Amniotic epithelial cell (primary cell): ENCODE data around the gene DTNB.
"Not testable (repeated sequence)": the region's sequence is repeated elsewhere in the genome, so short reads cannot be mapped to it uniquely, and the experiment has no call there.

Source experiments
- DNase-seq: peaks from one replicate; pipeline ENCODE4 v3.0.0-alpha.2; 2010; ENCODE audit warnings: low read depth

Gene DTNB

GRCh38 chr2:25589676-25590205 lies 83.6 kb downstream of the DTNB start:
- no peak for DNase-seq

GRCh38 chr2:25588576-25588975 lies 84.8 kb downstream of the DTNB start:
- DNase-seq = no peak

- DNase-seq = peak; percentile 40
These were observed 86.0 kb downstream of the DTNB start for GRCh38 chr2:25587361-25587760.

GRCh38 chr2:25586726-25587144 lies 86.6 kb downstream of the DTNB start:
- peak; percentile 53 for DNase-seq

GRCh38 chr2:25585189-25585588 lies 88.2 kb downstream of the DTNB start:
- DNase-seq = no peak

GRCh38 chr2:25582077-25582830 lies 91.1 kb downstream of the DTNB start:
- no peak for DNase-seq

GRCh38 chr2:25576596-25576995 lies 96.8 kb downstream of the DTNB start:
- DNase-seq = no peak

- no peak for DNase-seq
These were observed 100.7 kb downstream of the DTNB start for GRCh38 chr2:25572638-25573037.

GRCh38 chr2:25570161-25570845 lies 103.1 kb downstream of the DTNB start:
- DNase-seq = peak; percentile 22

GRCh38 chr2:25567406-25567805 lies 106.0 kb downstream of the DTNB start:
- peak; percentile 44 for DNase-seq

- no peak for DNase-seq
These were observed 106.7 kb downstream of the DTNB start for GRCh38 chr2:25566694-25567093.

- no peak for DNase-seq
These were observed 107.3 kb downstream of the DTNB start for GRCh38 chr2:25566094-25566493.

- DNase-seq = no peak
These were observed 112.1 kb downstream of the DTNB start for GRCh38 chr2:25561136-25561850.

GRCh38 chr2:25559148-25559547 lies 114.2 kb downstream of the DTNB start:
- no peak for DNase-seq

- DNase-seq = peak; percentile 18
These were observed 115.1 kb downstream of the DTNB start for GRCh38 chr2:25558262-25558661.

- DNase-seq = no peak
These were observed 116.0 kb downstream of the DTNB start for GRCh38 chr2:25557179-25558036.

GRCh38 chr2:25552318-25552717 lies 121.1 kb downstream of the DTNB start:
- no peak for DNase-seq

- no peak for DNase-seq
These were observed 122.1 kb downstream of the DTNB start for GRCh38 chr2:25551316-25551715.

GRCh38 chr2:25549571-25549970 lies 123.8 kb downstream of the DTNB start:
- not testable (repeated sequence) for DNase-seq

- DNase-seq = no peak
These were observed 124.8 kb downstream of the DTNB start for GRCh38 chr2:25548601-25549000.

GRCh38 chr2:25546852-25547251 lies 126.5 kb downstream of the DTNB start:
- no peak for DNase-seq

- DNase-seq = no peak
These were observed 127.5 kb downstream of the DTNB start for GRCh38 chr2:25545899-25546298.
